ENCODE measurements around the gene ACSBG1.

Gene ACSBG1

GRCh38 chr15:78234515-78235040, at the start of gene ACSBG1:
TSS of gene ACSBG1 (minus strand) at chr15:78234565. CDS start at chr15:78234501, 64 bp downstream.
- DNase-seq, result no peak

- no peak for DNase-seq
These were observed 48.0 kb upstream of the ACSBG1 start for GRCh38 chr15:78282324-78282723.

GRCh38 chr15:78280319-78281072, 46.1 kb upstream of the ACSBG1 start:
- no peak for DNase-seq

- DNase-seq, result no peak
These were observed 41.9 kb upstream of the ACSBG1 start for GRCh38 chr15:78276064-78276943.

- DNase-seq, result no peak
These were observed 40.6 kb upstream of the ACSBG1 start for GRCh38 chr15:78274994-78275393.

GRCh38 chr15:78272776-78273175, 38.4 kb upstream of the ACSBG1 start:
- DNase-seq, result no peak

GRCh38 chr15:78272316-78272715, 38.0 kb upstream of the ACSBG1 start:
- DNase-seq, result no peak

- DNase-seq, result no peak
These were observed 32.4 kb upstream of the ACSBG1 start for GRCh38 chr15:78266806-78267205.

- DNase-seq, result no peak
These were observed 31.9 kb upstream of the ACSBG1 start for GRCh38 chr15:78266229-78266628.

- DNase-seq, result no peak
These were observed 31.4 kb upstream of the ACSBG1 start for GRCh38 chr15:78265752-78266224.

GRCh38 chr15:78265137-78265460, 30.7 kb upstream of the ACSBG1 start:
- no peak for DNase-seq

- no peak for DNase-seq
These were observed 30.2 kb upstream of the ACSBG1 start, which contains the start of gene DNAJA4 for GRCh38 chr15:78264304-78265136. TSS of gene DNAJA4 (plus strand) at chr15:78264562. CDS start at chr15:78264764, 202 bp downstream.

- DNase-seq, result no peak
These were observed 29.5 kb upstream of the ACSBG1 start for GRCh38 chr15:78263907-78264303.

- DNase-seq, result no peak
These were observed 29.0 kb upstream of the ACSBG1 start for GRCh38 chr15:78263351-78263781.

- no peak for DNase-seq
These were observed 26.7 kb upstream of the ACSBG1 start for GRCh38 chr15:78261062-78261461.

- DNase-seq, result no peak
These were observed 26.1 kb upstream of the ACSBG1 start for GRCh38 chr15:78260489-78260888.

GRCh38 chr15:78259232-78259631, 24.9 kb upstream of the ACSBG1 start:
- no peak for DNase-seq

GRCh38 chr15:78257681-78258080, 23.3 kb upstream of the ACSBG1 start:
- DNase-seq, result no peak

- DNase-seq, result no peak
These were observed 21.7 kb upstream of the ACSBG1 start for GRCh38 chr15:78256044-78256437.

- DNase-seq, result no peak
These were observed 21.2 kb upstream of the ACSBG1 start for GRCh38 chr15:78255421-78256043.

- no peak for DNase-seq
These were observed 16.8 kb upstream of the ACSBG1 start for GRCh38 chr15:78251136-78251535.

GRCh38 chr15:78249131-78249530, 14.8 kb upstream of the ACSBG1 start:
- no peak for DNase-seq
